NCI-H2196 treated with DMSO at 0.1 percent for 48 hours (cell line): ENCODE measurements around the gene DHX16.
"Not testable (repeated sequence)": the region's sequence is repeated elsewhere in the genome, so short reads cannot be mapped to it uniquely, and the experiment has no call there.

Experiments
- DNase-seq: peaks from one replicate; lab custom pipeline; 2025; ENCODE audit not compliant: unreplicated experiment; lab: John Stamatoyannopoulos, UW

DHX16 gene

GRCh38 chr6:30672445-30673253, at the start of gene DHX16:
Gene DHX16 (minus strand): TSS chr6:30673006. CDS start chr6:30672841, 165 bp downstream.
- peak; percentile 85 for DNase-seq

GRCh38 chr6:30722025-30722279, 49.1 kb upstream of the DHX16 start:
- not testable (repeated sequence) for DNase-seq

- peak; percentile 82 for DNase-seq
Measured at GRCh38 chr6:30721198-30722024, 48.6 kb upstream of the DHX16 start.

- DNase-seq = no peak
Measured at GRCh38 chr6:30720738-30721197, 48.0 kb upstream of the DHX16 start.

- peak; percentile 98 for DNase-seq
Measured at GRCh38 chr6:30719791-30720737, 47.3 kb upstream of the DHX16 start, which contains the start of gene TUBB. Gene TUBB (plus strand): TSS chr6:30720352. CDS start chr6:30720507, 155 bp downstream.

- no peak for DNase-seq
Measured at GRCh38 chr6:30719356-30719755, 46.5 kb upstream of the DHX16 start.

GRCh38 chr6:30717845-30718720, 45.3 kb upstream of the DHX16 start:
- not testable (repeated sequence) for DNase-seq

- peak; percentile 99 for DNase-seq
Measured at GRCh38 chr6:30717129-30717844, 44.5 kb upstream of the DHX16 start, which contains the start of gene MDC1. Gene MDC1 (minus strand): TSS chr6:30717281. CDS start chr6:30715175, 2,106 bp downstream.

- DNase-seq = no peak
Measured at GRCh38 chr6:30716879-30717128, 44.0 kb upstream of the DHX16 start.

- no peak for DNase-seq
Measured at GRCh38 chr6:30714263-30714662, 41.5 kb upstream of the DHX16 start.

GRCh38 chr6:30712441-30712945, 39.7 kb upstream of the DHX16 start:
- no peak for DNase-seq

- no peak for DNase-seq
Measured at GRCh38 chr6:30711758-30712380, 39.1 kb upstream of the DHX16 start.

GRCh38 chr6:30709101-30709868, 36.5 kb upstream of the DHX16 start:
- no peak for DNase-seq

- DNase-seq = peak; percentile 78
Measured at GRCh38 chr6:30707281-30707850, 34.6 kb upstream of the DHX16 start.

GRCh38 chr6:30705620-30706019, 32.8 kb upstream of the DHX16 start:
- no peak for DNase-seq

- no peak for DNase-seq
Measured at GRCh38 chr6:30703821-30704220, 31.0 kb upstream of the DHX16 start.

GRCh38 chr6:30703011-30703410, 30.2 kb upstream of the DHX16 start:
- DNase-seq = no peak

- no peak for DNase-seq
Measured at GRCh38 chr6:30700340-30700739, 27.5 kb upstream of the DHX16 start.
